Measurements from ENCODE around the gene GIMAP5. TPM values are rescaled to one million over a fixed set of nuclear protein-coding genes. Genes with fewer than 3 reads are reported as not detected.

The GIMAP5 gene
- polyA plus RNA-seq: 1.3 TPM in 1 of 2 replicates, not detected in the other

DNA sequence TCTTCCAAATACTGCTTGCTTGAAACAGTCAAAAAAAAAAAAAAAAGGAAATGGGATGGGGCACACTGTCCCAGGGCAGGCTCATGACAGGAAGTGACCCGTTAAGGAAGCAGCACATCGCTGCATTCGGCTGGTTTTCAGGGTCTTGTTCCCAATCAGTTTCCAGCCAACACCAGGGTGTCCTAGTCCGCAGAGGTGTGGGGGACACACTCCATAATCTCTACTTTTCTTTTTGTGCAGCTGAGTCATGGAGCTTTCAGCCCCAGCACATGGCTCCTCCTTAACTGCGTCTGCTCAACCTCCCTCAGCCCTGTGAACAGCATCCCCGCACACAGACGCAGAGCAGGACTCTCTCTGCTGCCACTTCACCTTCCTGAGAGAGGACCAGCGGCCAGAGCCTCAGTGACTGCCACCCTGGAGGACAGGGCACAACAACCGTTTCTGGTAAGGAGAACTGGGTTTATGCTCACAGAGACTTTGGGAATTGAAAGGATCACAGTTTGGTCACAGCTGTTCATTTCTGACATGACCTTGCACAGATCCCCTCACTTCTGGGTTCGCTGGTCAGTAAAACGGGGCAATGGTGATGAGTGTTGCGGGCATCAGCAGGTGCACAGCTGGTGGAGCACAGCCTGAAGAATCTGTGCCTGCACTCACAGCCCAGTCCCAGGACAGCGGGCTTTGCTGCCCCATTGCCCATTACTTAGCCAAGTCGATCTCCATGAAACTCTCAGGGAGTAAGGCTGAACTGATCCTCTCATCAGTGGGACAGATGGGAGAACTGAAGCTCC lies at the start of gene GIMAP5:
Gene GIMAP5 (plus strand): TSS at position 154 of the 791 bp plus-strand sequence. CDS start 3,467 bp downstream, outside the sequence.

DNA sequence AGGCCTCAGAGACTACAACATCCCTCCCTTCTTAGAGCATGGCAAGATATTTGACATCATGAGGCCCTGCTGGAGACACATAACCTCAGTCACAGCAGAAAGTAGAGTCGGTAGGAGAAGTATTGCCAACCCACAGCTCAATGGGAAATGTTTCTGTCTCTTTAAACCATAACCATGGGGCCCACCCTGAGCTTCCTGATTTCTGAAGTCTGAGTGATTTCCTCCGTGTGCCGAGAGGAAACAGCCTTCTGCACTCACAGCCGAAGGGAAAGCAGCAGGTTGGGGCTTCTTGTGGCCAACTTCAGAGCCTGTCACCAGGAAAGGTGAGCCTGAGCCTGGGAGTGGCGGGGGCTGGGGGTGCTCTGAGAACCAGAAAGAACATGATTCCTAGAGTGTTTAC lies 20.9 kb upstream of the GIMAP5 start, which contains the start of gene GIMAP1:
Gene GIMAP1 (plus strand): TSS at position 246 of the 400 bp plus-strand sequence. CDS start 2,435 bp downstream, outside the sequence.

Other genes starting within 250 kb of the GIMAP5 start
- 0.25 and 1.0 TPM in 2 replicates for gene GIMAP7, start 222.5 kb upstream of the GIMAP5 start, polyA plus RNA-seq
- 0.19 TPM in 1 of 2 replicates, not detected in the other for gene GIMAP4, start 170.0 kb upstream of the GIMAP5 start, polyA plus RNA-seq
- not detected in 2 replicates for gene GIMAP6, start 105.0 kb upstream of the GIMAP5 start, polyA plus RNA-seq
- 0.50 and 1.0 TPM in 2 replicates for gene GIMAP2, start 51.7 kb upstream of the GIMAP5 start, polyA plus RNA-seq
- not detected in 2 replicates for gene GIMAP1, start 20.8 kb upstream of the GIMAP5 start, polyA plus RNA-seq
- 2.5 TPM in 1 of 2 replicates, not detected in the other for gene TMEM176B, start 62.9 kb downstream of the GIMAP5 start, polyA plus RNA-seq
- gene TMEM176A, start 63.4 kb downstream of the GIMAP5 start, polyA plus RNA-seq: 1.2 TPM in 1 of 2 replicates, not detected in the other
- gene AOC1, start 115.1 kb downstream of the GIMAP5 start, polyA plus RNA-seq: not detected in 2 replicates
- gene KCNH2, start 240.9 kb downstream of the GIMAP5 start, polyA plus RNA-seq: 4.1 and 6.4 TPM in 2 replicates